Measurements from ENCODE around the gene SBNO1.
A peak's percentile ranks its signal among the peaks of the same experiment; 100 is the strongest.

SBNO1 gene

DNA sequence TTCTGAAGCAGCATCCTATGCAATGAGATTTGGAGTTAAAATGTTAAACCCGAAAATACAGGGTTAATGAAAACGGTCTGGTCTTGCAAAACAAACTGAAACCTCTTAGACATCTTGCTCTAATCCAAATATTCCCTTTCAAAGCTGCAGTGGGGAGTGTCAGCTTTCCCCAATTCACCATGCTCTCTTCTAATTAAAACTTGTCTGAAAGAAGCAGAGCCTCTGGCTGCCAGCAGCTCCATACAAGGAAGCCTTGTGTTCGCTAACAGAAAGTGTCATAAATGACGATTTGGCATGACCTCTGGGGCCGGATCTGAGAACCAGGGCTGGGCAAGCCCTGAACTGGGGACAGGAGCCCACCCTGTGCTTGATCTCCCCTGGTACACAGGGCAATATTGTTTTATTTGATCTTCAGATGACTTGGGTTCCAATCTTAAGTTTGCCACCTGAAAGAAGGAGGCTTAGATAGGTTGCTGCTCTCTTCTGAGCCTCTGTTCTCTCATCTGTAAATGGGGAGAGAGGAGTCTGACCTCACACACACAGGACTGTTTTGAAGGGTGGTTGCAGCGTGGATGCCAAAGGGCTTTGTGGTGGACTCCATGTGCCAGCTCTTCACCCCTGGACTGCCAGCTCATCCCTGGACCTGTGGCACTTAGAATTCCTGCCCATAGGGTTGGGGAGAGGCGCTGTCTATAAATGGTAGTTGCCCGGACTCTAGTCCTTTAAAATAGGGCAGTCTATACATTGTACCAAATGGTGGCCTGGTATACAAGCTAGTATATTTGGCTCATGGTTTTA, 27.1 kb upstream of the SBNO1 start:
- no peak for DNase-seq (ENCODE audit: low read depth)
- TF ChIP-seq CTCF (IDR thresholded peaks at IDR 0.05; ENCODE audit: insufficient read depth, low read depth, low read length, missing control alignments), result no peak
- H3K4me3 ChIP-seq (ENCODE audit: low read length), result no peak overlapping the region

DNA sequence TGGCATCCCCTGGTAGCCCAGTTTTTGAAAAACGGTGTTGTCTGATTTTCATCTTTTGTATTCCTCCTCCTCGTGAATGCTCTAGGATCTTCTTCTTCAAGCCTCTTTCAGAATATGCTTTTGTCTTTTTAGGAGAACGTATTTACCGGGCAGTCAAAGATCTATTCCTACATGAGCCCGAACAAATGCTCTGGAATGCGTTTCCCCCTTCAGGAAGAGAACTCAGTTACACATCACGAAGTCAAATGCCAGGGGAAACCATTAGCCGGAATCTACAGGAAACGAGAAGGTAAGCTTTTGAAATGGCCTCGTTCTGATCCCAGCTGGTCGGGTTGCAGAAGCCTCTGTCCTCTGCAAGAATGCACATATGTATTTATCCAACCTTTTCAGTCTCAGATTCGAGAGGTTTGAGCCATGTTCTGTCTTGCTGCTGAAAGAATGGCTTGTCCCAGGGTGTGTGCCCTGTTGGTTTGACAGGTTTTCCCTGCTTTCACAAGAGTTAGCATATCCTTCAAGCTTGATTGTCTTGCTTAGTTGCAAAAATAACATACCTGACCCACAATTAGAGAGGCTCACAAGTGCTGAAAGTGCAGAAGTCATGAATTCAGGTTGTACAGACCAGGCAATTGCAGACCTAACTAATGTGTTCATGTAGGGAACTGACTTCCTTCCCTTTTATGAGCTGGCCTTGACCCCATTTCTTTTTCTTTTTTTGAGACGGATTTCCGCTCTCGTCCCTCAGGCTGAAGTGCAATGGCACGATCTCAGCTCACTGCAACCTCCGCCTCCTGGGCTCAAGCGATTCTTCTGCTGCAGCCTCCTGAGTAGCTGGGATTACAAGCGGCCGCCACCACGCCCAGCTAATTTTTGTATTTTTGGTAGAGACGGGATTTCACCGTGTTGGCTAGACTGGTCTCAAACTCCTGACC, 26.1 kb upstream of the SBNO1 start:
- peak overlapping the region; percentile 60 for H3K4me3 ChIP-seq (ENCODE audit: low read length)

DNA sequence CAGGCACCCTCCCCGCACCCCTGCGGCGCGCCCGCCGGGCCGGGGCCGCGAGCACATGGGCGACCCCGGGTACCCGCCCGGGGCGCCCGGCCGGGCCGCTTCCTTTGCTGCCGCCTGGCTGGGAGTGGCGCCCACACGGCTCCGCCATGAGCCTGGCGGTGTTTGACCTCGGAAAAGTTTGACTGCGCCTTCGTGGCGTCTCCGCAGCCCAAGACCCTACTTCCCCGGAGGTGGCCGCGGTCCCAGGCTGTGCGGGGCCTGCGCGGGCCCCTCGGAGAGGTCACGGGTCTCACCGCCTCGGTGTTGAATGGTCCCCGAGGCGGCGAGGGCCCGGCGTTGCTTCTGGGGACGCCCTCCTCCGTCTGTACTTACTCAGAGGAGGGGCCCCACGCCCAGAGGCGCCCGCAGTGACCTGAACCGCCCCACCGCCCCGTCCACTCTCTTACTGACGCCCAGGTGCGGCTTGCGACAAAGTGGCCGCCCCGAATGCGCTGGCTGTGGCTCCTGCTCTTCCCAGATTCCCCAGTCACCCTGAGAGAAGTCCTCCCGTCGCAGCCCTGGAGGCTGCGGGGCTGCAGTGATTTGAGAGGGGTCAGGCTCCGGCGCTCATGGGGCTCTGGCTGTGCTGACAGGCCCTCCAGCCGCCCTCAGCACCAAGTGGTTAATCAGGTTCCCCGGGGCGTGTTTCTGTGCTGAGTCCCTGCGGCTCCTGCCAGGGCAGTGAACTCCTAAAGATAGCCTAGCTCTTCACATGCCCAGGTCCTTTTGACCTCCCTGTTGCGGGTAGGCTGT, 25.1 kb upstream of the SBNO1 start:
- no peak for TF ChIP-seq CTCF (IDR thresholded peaks at IDR 0.05; ENCODE audit: insufficient read depth, low read depth, low read length, missing control alignments)
- peak overlapping the region; percentile 60 for H3K4me3 ChIP-seq (ENCODE audit: low read length)
- DNase-seq (ENCODE audit: low read depth), result peak; percentile 64

More for the DNA sequence above, 26.1 kb upstream of the SBNO1 start:
- peak; percentile 6 for TF ChIP-seq CTCF (IDR thresholded peaks at IDR 0.05; ENCODE audit: insufficient read depth, low read depth, low read length, missing control alignments)
- peak; percentile 74 for DNase-seq (ENCODE audit: low read depth)

GRCh38 chr12:123388951-123389559, 24.4 kb upstream of the SBNO1 start:
- no peak for TF ChIP-seq CTCF (IDR thresholded peaks at IDR 0.05; ENCODE audit: insufficient read depth, low read depth, low read length, missing control alignments)
- peak overlapping the region; percentile 60 for H3K4me3 ChIP-seq (ENCODE audit: low read length)
- DNase-seq (ENCODE audit: low read depth), result no peak

- TF ChIP-seq CTCF (IDR thresholded peaks at IDR 0.05; ENCODE audit: insufficient read depth, low read depth, low read length, missing control alignments), result no peak
- H3K4me3 ChIP-seq (ENCODE audit: low read length), result peak overlapping the region; percentile 46
- peak; percentile 78 for DNase-seq (ENCODE audit: low read depth)
Measured at GRCh38 chr12:123388177-123388950, 23.7 kb upstream of the SBNO1 start.

Measured in epithelial cell of esophagus (primary cell).